ENCODE measurements around the gene NELL1. TPM values are rescaled to one million over a fixed set of nuclear protein-coding genes. Genes with fewer than 3 reads are reported as not detected.

The NELL1 gene
- total and polyA plus RNA-seq, 5 donors from 2014 or later = not detected

DNA sequence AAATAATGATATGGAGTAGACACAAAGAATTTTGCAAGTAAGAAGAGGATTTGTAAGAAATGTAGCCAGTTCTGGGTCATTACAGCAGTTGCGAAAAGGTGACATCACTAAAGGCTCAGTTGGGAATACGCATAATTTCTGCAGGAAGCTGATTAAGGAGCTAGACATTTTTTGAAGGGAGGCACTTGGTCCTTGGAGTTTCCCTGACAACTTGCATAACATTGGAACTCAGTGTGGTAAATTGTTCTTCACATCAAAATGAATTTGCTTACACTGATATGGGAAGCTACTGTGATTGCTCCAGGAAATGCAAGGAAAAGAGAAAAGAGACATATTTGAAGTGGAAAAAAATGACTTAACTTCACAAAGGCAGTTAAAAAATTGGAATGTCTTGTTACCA is 626.1 kb downstream of the NELL1 start:
- Histone ChIP-seq H3K27ac (ENCODE audit: insufficient read depth, low read length, poor library complexity, severe bottlenecking) (no peak overlapping the region), H3K36me3 (ENCODE audit: control insufficient read depth, insufficient read depth, low read length) (no peaks in the 10 kb centered on the region), H3K4me3 (ENCODE audit: low read depth, low read length) (no peak overlapping the region), H3K9me3 (ENCODE audit: control insufficient read depth in 2 of 2, low read length in 2 of 2) (peaks cover 0 to 1% of the 10 kb centered on the region in 2 experiments), H3K27me3 (ENCODE audit: control insufficient read depth, insufficient read depth, low read length) (no peaks in the 10 kb centered on the region), H3K4me1 (ENCODE audit: control insufficient read depth, insufficient read depth, low read length, poor library complexity, severe bottlenecking) (no peaks in the 10 kb centered on the region)
- Mint-ChIP-seq H3K27me3 (no peaks in the 10 kb centered on the region), H3K36me3 (no peaks in the 10 kb centered on the region), H3K4me3 (no peak overlapping the region), H3K27ac (no peak overlapping the region), H3K4me1 (no peaks in the 10 kb centered on the region), H3K9me3 (peaks cover 0 to 29% (median 14%) of the 10 kb centered on the region in 7 donors)
- no peak for ATAC-seq (ENCODE audit: low read depth in 2 of 2)
- DNase-seq = no peak

DNA sequence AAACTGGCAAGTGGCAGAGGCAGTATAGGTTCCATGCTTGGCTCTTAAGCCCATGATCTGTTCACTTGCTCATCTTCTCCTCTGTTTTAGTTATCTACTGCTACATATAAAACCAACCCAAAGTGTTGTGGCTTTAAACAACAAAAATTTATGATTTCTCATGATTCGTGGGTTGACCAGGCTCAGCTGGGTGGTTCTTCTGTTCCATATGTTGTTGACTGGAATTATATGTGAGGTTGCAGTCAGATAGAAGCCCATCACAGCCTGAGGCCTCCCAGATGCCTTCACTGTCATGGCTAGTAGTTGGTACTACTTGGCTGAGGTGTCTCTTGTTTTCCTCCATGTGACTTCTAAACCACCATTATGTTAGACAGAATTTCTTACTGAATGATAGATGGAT is 632.6 kb downstream of the NELL1 start:
- H3K27ac ChIP-seq (ENCODE audit: insufficient read depth, low read length, poor library complexity, severe bottlenecking) = no peak overlapping the region
- H3K36me3 ChIP-seq (ENCODE audit: control insufficient read depth, insufficient read depth, low read length) = no peaks in the 10 kb centered on the region
- Mint-ChIP-seq H3K27ac (no peak overlapping the region), H3K27me3 (no peaks in the 10 kb centered on the region), H3K4me1 (no peaks in the 10 kb centered on the region), H3K36me3 (no peaks in the 10 kb centered on the region), H3K9me3 (peaks cover 0 to 12% (median 3%) of the 10 kb centered on the region in 7 donors), H3K4me3 (no peak overlapping the region)
- DNase-seq (no peak), ATAC-seq (ENCODE audit: low read depth in 2 of 2) (no peak)
- H3K4me1 ChIP-seq (ENCODE audit: control insufficient read depth, insufficient read depth, low read length, poor library complexity, severe bottlenecking) = no peaks in the 10 kb centered on the region
- no peaks in the 10 kb centered on the region for H3K27me3 ChIP-seq (ENCODE audit: control insufficient read depth, insufficient read depth, low read length)
- no peaks in the 10 kb centered on the region for H3K9me3 ChIP-seq (ENCODE audit: control insufficient read depth in 2 of 2, low read length in 2 of 2)
- no peak overlapping the region for H3K4me3 ChIP-seq (ENCODE audit: low read depth, low read length)

DNA sequence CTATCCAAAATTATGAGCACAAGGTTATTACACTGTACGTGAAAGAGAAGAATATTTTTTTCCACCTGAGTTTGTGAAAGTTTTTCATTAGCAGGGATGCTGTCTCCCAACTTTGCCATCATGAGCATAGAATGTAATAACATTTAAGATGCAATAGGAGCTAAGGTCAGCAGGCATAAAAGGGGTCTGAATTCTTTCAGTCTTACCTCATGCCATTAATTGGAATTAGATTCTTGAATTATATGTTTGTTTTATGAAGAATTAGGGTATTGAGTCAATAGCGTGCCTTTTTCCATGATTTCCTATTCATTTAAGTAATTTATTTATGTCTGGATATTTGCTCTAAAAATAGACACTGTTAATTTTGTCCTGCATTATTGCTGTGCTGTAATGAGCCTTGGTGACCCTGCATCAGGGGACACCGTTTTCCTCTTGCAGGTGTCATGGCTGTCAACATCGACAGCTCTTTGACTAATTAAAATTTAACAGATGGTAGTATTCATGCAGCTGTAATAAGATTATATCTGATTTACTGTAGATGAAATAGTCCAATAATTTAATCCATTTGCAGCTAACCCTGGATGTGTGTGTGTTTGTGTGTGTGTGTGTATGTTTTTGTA is 637.5 kb downstream of the NELL1 start:
- peaks cover 0 to 13% (median 5%) of the 10 kb centered on the region in 7 donors for H3K9me3 Mint-ChIP-seq
- ATAC-seq (ENCODE audit: low read depth in 2 of 2) = no peak
- no peak overlapping the region for H3K4me3 ChIP-seq (ENCODE audit: low read depth, low read length)

DNA sequence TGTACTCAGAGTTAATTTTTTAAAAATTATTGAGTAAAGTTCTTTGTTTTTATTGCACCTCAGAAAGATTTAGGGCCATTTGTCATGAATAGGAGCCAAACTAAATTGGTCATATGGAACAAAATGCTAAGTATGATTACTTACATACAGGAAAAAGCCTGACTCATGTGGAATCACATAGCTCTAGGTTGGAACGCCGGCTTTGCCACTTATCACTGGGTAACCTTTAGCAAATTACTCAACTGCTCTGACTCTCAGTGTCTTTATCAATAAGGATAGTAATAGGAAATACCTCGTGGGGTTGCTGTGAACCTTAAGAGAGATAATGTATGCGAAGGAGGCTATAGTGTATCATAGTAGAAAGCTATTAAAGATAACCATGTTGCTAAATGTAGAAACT is 638.5 kb downstream of the NELL1 start:
- no peaks in the 10 kb centered on the region for H3K36me3 ChIP-seq (ENCODE audit: control insufficient read depth, insufficient read depth, low read length)
- H3K27ac Mint-ChIP-seq = no peak overlapping the region
- no peaks in the 10 kb centered on the region for H3K27me3 ChIP-seq (ENCODE audit: control insufficient read depth, insufficient read depth, low read length)
- H3K4me1 Mint-ChIP-seq = no peaks in the 10 kb centered on the region
- H3K4me1 ChIP-seq (ENCODE audit: control insufficient read depth, insufficient read depth, low read length, poor library complexity, severe bottlenecking) = no peaks in the 10 kb centered on the region
- DNase-seq = no peak
- H3K4me3 ChIP-seq (ENCODE audit: low read depth, low read length) = no peak overlapping the region
- H3K27me3 Mint-ChIP-seq = no peaks in the 10 kb centered on the region
- H3K4me3 Mint-ChIP-seq = no peak overlapping the region
- peaks cover 0 to 13% (median 5%) of the 10 kb centered on the region in 7 donors for H3K9me3 Mint-ChIP-seq
- no peaks in the 10 kb centered on the region for H3K36me3 Mint-ChIP-seq
- ATAC-seq (ENCODE audit: low read depth in 2 of 2) = no peak
- H3K27ac ChIP-seq (ENCODE audit: insufficient read depth, low read length, poor library complexity, severe bottlenecking) = no peak overlapping the region
- no peaks in the 10 kb centered on the region for H3K9me3 ChIP-seq (ENCODE audit: control insufficient read depth in 2 of 2, low read length in 2 of 2)

More for the DNA sequence above, 637.5 kb downstream of the NELL1 start:
- no peak for DNase-seq
- Histone ChIP-seq H3K4me1 (ENCODE audit: control insufficient read depth, insufficient read depth, low read length, poor library complexity, severe bottlenecking) (no peaks in the 10 kb centered on the region), H3K27ac (ENCODE audit: insufficient read depth, low read length, poor library complexity, severe bottlenecking) (no peak overlapping the region), H3K36me3 (ENCODE audit: control insufficient read depth, insufficient read depth, low read length) (no peaks in the 10 kb centered on the region), H3K9me3 (ENCODE audit: control insufficient read depth in 2 of 2, low read length in 2 of 2) (no peaks in the 10 kb centered on the region), H3K27me3 (ENCODE audit: control insufficient read depth, insufficient read depth, low read length) (no peaks in the 10 kb centered on the region)
- no peaks in the 10 kb centered on the region for H3K4me1 Mint-ChIP-seq
- no peaks in the 10 kb centered on the region for H3K27me3 Mint-ChIP-seq
- H3K36me3 Mint-ChIP-seq = no peaks in the 10 kb centered on the region
- H3K4me3 Mint-ChIP-seq = no peak overlapping the region
- H3K27ac Mint-ChIP-seq = no peak overlapping the region

DNA sequence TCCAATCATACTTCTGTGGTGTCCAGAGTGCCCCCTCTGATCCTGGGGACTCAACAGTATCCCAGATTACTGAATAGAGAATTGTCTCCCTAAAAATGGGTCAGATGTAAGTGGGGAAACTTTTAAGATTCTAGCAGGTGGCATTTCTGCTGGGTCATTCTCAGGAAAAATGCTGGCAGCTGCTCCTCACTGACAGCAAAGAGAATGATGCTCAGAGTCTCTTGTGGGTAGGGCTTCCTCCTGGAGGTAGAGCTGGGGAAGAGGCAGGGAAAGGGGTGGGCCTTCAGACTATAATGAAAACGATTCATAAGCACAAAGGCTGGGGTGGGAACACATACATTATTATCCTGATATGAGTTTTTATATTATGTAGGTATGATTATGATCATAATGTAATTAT is 647.2 kb downstream of the NELL1 start:
- Histone ChIP-seq H3K36me3 (ENCODE audit: control insufficient read depth, insufficient read depth, low read length) (no peaks in the 10 kb centered on the region), H3K9me3 (ENCODE audit: control insufficient read depth in 2 of 2, low read length in 2 of 2) (no peaks in the 10 kb centered on the region), H3K4me3 (ENCODE audit: low read depth, low read length) (no peak overlapping the region), H3K27me3 (ENCODE audit: control insufficient read depth, insufficient read depth, low read length) (no peaks in the 10 kb centered on the region), H3K4me1 (ENCODE audit: control insufficient read depth, insufficient read depth, low read length, poor library complexity, severe bottlenecking) (no peaks in the 10 kb centered on the region), H3K27ac (ENCODE audit: insufficient read depth, low read length, poor library complexity, severe bottlenecking) (no peak overlapping the region)
- no peak overlapping the region for H3K4me3 Mint-ChIP-seq
- no peak overlapping the region for H3K27ac Mint-ChIP-seq
- no peaks in the 10 kb centered on the region for H3K4me1 Mint-ChIP-seq
- no peaks in the 10 kb centered on the region for H3K27me3 Mint-ChIP-seq
- H3K9me3 Mint-ChIP-seq = peaks cover 0 to 9% (median 2%) of the 10 kb centered on the region in 7 donors
- no peaks in the 10 kb centered on the region for H3K36me3 Mint-ChIP-seq
- no peak for DNase-seq
- no peak for ATAC-seq (ENCODE audit: low read depth in 2 of 2)

DNA sequence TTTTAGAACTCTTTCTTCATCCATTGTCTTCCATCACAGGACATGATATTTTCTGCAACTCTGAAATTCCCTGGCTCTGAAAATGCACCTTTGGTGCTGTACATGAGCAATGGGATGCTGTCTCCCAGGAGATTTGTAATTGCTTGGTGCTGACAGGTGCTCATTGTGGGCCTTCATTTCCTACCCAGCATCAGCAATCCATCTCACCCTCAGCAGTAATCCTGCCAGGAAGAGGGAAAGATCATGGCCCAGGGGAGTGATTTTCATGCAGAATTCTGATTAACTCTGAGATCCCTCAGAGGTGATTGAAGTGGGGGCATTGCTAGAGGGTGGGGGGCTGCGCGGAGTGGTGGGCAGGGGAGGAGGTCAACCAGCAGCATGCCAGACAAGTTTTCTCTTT is 651.7 kb downstream of the NELL1 start:
- H3K36me3 ChIP-seq (ENCODE audit: control insufficient read depth, insufficient read depth, low read length) = no peaks in the 10 kb centered on the region
- no peaks in the 10 kb centered on the region for H3K9me3 ChIP-seq (ENCODE audit: control insufficient read depth in 2 of 2, low read length in 2 of 2)
- Mint-ChIP-seq H3K27me3 (no peaks in the 10 kb centered on the region), H3K4me1 (no peaks in the 10 kb centered on the region), H3K27ac (no peak overlapping the region), H3K9me3 (peaks cover 0 to 14% (median 2%) of the 10 kb centered on the region in 7 donors), H3K4me3 (no peak overlapping the region), H3K36me3 (no peaks in the 10 kb centered on the region)
- no peak overlapping the region for H3K4me3 ChIP-seq (ENCODE audit: low read depth, low read length)
- no peaks in the 10 kb centered on the region for H3K4me1 ChIP-seq (ENCODE audit: control insufficient read depth, insufficient read depth, low read length, poor library complexity, severe bottlenecking)
- ATAC-seq (ENCODE audit: low read depth in 2 of 2) (no peak), DNase-seq (no peak)
- H3K27ac ChIP-seq (ENCODE audit: insufficient read depth, low read length, poor library complexity, severe bottlenecking) = no peak overlapping the region
- H3K27me3 ChIP-seq (ENCODE audit: control insufficient read depth, insufficient read depth, low read length) = no peaks in the 10 kb centered on the region

DNA sequence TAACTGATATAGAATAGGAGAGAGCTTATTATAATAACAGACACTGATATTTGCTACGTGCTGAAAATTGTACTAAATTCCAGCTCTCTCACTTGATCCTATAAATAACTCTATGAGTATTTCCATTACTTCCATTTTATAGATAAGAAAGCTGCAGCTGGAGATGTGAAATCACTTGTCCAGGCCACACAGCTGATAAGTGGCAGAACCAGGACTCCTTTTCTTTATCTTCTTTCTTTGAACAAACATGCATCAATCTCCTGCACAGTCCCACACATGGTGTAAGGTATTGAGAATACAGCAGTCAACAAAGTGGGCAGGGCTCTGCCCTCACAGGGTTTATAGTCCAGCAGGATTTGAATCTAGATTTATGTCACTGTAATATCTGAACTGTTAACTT is 652.1 kb downstream of the NELL1 start:
- H3K9me3 ChIP-seq (ENCODE audit: control insufficient read depth in 2 of 2, low read length in 2 of 2) = no peaks in the 10 kb centered on the region
- no peaks in the 10 kb centered on the region for H3K4me1 ChIP-seq (ENCODE audit: control insufficient read depth, insufficient read depth, low read length, poor library complexity, severe bottlenecking)
- H3K27ac ChIP-seq (ENCODE audit: insufficient read depth, low read length, poor library complexity, severe bottlenecking) = no peak overlapping the region
- H3K4me3 ChIP-seq (ENCODE audit: low read depth, low read length) = no peak overlapping the region
- H3K27me3 Mint-ChIP-seq = no peaks in the 10 kb centered on the region
- no peaks in the 10 kb centered on the region for H3K4me1 Mint-ChIP-seq
- no peak overlapping the region for H3K4me3 Mint-ChIP-seq
- DNase-seq (no peak), ATAC-seq (ENCODE audit: low read depth in 2 of 2) (no peak)
- H3K27ac Mint-ChIP-seq = no peak overlapping the region
- H3K27me3 ChIP-seq (ENCODE audit: control insufficient read depth, insufficient read depth, low read length) = no peaks in the 10 kb centered on the region
- H3K9me3 Mint-ChIP-seq = peaks cover 0 to 12% (median 2%) of the 10 kb centered on the region in 7 donors
- H3K36me3 Mint-ChIP-seq = no peaks in the 10 kb centered on the region
- H3K36me3 ChIP-seq (ENCODE audit: control insufficient read depth, insufficient read depth, low read length) = no peaks in the 10 kb centered on the region

DNA sequence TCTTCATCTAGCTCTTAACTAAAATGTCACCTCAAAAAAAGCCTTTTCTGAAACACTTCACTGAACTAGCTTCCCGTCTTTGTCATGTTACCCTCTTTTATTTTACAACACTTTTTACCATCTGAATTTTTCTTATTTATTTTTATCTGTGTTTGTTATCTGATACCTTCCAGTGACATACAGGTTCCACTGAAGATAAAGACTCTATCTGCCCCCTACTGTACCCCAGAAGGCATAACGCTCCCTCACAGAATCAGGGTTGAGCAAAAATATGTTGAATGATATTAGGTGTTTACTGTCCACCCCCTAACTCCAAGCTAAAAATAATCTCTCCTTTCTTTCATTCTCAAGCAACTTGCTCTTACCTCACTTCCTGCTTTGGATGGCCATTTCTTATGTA is 654.2 kb downstream of the NELL1 start:
- no peak overlapping the region for H3K4me3 ChIP-seq (ENCODE audit: low read depth, low read length)
- no peak for ATAC-seq (ENCODE audit: low read depth in 2 of 2)
- no peaks in the 10 kb centered on the region for H3K4me1 ChIP-seq (ENCODE audit: control insufficient read depth, insufficient read depth, low read length, poor library complexity, severe bottlenecking)

More for the DNA sequence above, 654.2 kb downstream of the NELL1 start:
- H3K36me3 ChIP-seq (ENCODE audit: control insufficient read depth, insufficient read depth, low read length) = no peaks in the 10 kb centered on the region
- peaks cover 0 to 21% (median 4%) of the 10 kb centered on the region in 7 donors for H3K9me3 Mint-ChIP-seq
- no peak overlapping the region for H3K27ac Mint-ChIP-seq
- H3K27me3 ChIP-seq (ENCODE audit: control insufficient read depth, insufficient read depth, low read length) = no peaks in the 10 kb centered on the region
- no peaks in the 10 kb centered on the region for H3K36me3 Mint-ChIP-seq
- H3K9me3 ChIP-seq (ENCODE audit: control insufficient read depth in 2 of 2, low read length in 2 of 2) = no peaks in the 10 kb centered on the region
- H3K4me3 Mint-ChIP-seq = peak overlapping the region in 1 of 4 donors; percentile 22
- H3K27ac ChIP-seq (ENCODE audit: insufficient read depth, low read length, poor library complexity, severe bottlenecking) = no peak overlapping the region
- H3K27me3 Mint-ChIP-seq = no peaks in the 10 kb centered on the region
- no peak for DNase-seq
- no peaks in the 10 kb centered on the region for H3K4me1 Mint-ChIP-seq
